ENCODE results near the gene CD4. TPM values are rescaled to one million over a fixed set of nuclear protein-coding genes. Genes with fewer than 3 reads are reported as not detected.

The CD4 gene
- total and polyA plus RNA-seq, 2 donors (not counting 1 experiment from before 2014, with no cell fraction given) = 27.2 to 152 TPM

DNA sequence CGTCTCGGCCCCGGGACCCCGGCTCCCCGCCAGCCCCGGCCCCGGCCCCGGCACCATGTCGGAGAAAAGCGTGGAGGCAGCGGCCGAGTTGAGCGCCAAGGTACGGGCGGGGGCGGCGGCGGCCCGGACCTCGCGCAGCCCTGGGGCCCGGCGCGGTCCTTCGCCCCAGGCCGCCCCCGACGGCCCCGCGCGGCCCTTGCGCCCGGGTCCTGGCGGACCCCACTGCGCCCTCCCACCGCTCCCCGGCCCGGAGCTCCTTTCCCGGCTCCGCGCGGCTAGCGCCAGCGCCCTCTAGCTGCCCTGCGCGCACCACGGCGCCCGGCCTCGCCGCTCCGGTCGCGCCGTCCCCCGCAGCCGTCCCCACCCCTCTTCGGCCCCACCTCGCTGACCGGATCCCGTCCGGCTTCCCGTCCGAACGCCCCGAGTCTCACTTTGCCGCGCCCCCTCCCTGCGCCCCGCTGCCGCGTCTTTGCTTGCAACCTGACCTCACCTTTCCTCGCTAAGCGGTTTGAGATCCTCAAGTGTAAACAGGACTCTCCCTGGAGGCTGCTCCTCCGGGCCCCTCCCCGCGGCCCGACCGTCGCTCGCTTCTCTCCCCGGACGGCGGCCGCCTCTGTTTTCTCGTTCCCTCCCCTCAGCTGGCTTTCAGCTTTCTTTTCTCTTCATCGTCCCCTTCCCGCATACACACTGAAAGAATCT, 22.5 kb upstream of the CD4 start:
- no peak for TF ChIP-seq EZH2 (IDR thresholded peaks at IDR 0.05; ENCODE audit: low read length, missing control alignments)
- TF ChIP-seq, protein P1, sequence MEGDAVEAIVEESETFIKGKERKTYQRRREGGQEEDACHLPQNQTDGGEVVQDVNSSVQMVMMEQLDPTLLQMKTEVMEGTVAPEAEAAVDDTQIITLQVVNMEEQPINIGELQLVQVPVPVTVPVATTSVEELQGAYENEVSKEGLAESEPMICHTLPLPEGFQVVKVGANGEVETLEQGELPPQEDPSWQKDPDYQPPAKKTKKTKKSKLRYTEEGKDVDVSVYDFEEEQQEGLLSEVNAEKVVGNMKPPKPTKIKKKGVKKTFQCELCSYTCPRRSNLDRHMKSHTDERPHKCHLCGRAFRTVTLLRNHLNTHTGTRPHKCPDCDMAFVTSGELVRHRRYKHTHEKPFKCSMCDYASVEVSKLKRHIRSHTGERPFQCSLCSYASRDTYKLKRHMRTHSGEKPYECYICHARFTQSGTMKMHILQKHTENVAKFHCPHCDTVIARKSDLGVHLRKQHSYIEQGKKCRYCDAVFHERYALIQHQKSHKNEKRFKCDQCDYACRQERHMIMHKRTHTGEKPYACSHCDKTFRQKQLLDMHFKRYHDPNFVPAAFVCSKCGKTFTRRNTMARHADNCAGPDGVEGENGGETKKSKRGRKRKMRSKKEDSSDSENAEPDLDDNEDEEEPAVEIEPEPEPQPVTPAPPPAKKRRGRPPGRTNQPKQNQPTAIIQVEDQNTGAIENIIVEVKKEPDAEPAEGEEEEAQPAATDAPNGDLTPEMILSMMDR (conservative IDR thresholded peaks at IDR 0.05 in 1 of 2, IDR thresholded peaks at IDR 0.05 in 1 of 2; ENCODE audit: low read depth in 1 of 2, low read length in 2 of 2) = peak; percentile 32 to 59
- Histone ChIP-seq H4K20me1 (ENCODE audit: control insufficient read depth, extremely low read depth, insufficient read depth, low read length) (peaks cover 7% of the 10 kb centered on the region), H3K9me3 (ENCODE audit: control insufficient read depth, insufficient read depth, low read depth, low read length) (no peaks in the 10 kb centered on the region), H3K4me2 (ENCODE audit: extremely low read depth, insufficient read depth, low read length) (peak overlapping the region; percentile 68), H3K79me2 (ENCODE audit: control insufficient read depth, insufficient read depth, low read length) (peaks cover 34% of the 10 kb centered on the region), H3K9ac (ENCODE audit: insufficient read depth, low read length) (peak overlapping the region; percentile 73), H3K4me1 (ENCODE audit: control insufficient read depth, extremely low read depth, insufficient read depth, low read length) (peaks cover 25% of the 10 kb centered on the region), H3K36me3 (ENCODE audit: control insufficient read depth, insufficient read depth, low read length) (peaks cover 13% of the 10 kb centered on the region), H3K27me3 (ENCODE audit: control insufficient read depth, insufficient read depth, low read length) (no peaks in the 10 kb centered on the region), H3K27ac (ENCODE audit: insufficient read depth, low read length) (peak overlapping the region; percentile 60), H3K4me3 (replicated peaks in 1 of 4; ENCODE audit: control extremely low read depth in 1 of 4, insufficient read depth in 1 of 4, low read depth in 3 of 4, low read length in 4 of 4) (peak overlapping the region; percentile 82 to 93 (median 90)), H2AFZ (ENCODE audit: low read length) (no peak overlapping the region)
- DNase-seq (ENCODE audit: low read depth in 2 of 2) = peak; percentile 59 to 67

DNA sequence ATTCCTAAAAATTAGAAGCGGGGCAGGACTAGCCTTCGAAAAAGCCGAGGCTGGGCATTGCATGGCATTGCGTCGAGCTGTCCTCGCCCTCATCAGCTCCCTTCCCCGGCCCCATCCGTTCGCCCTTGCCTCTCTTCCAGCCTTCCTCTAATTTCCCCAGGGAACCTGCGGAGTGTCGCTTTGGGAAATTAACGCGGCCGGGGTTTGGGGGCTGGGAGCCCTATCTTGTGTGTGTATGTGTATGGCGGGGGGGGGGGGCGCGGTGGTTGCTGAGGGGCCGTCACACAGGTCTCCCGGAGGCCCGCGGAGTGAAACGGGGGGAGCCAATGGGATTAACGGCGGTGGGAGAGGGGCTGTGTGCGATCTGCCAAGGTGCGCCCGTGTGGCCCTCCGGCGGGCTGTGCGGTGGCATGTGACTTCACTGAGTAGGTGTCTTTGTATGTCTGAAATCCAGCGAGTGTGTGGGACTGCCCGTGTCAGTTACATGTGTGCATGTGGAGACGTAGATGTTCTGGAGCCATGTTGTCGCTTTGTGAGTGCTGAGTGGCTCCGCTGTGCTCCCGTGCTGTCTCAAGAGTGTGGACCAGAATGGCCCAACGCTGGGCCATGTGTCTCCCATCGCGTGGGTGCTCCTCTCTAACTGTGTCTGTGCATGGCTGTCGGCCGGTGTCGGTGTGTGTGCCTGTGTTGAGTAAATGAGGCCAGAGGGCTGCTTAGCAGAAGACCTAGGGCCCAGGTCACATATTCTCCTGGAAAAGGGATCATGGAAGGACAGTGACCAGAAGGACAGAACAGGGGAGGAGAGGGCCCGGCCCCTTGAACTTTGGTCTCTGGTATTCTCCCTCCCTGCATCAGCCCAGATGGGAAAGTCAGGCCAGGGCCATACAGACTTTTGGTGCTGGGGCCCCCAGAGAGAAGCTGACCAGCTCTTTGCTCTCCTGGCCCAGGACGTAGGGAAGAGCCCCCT, 21.7 kb upstream of the CD4 start:
- Histone ChIP-seq H3K27me3 (ENCODE audit: control insufficient read depth, insufficient read depth, low read length) (no peaks in the 10 kb centered on the region), H2AFZ (ENCODE audit: low read length) (no peak overlapping the region), H3K79me2 (ENCODE audit: control insufficient read depth, insufficient read depth, low read length) (peaks cover 34% of the 10 kb centered on the region), H3K4me2 (ENCODE audit: extremely low read depth, insufficient read depth, low read length) (peak overlapping the region; percentile 95), H3K4me1 (ENCODE audit: control insufficient read depth, extremely low read depth, insufficient read depth, low read length) (peaks cover 27% of the 10 kb centered on the region), H3K27ac (ENCODE audit: insufficient read depth, low read length) (peak overlapping the region; percentile 60), H3K4me3 (replicated peaks in 1 of 4; ENCODE audit: control extremely low read depth in 1 of 4, insufficient read depth in 1 of 4, low read depth in 3 of 4, low read length in 4 of 4) (peak overlapping the region; percentile 82 to 93 (median 90)), H3K36me3 (ENCODE audit: control insufficient read depth, insufficient read depth, low read length) (peaks cover 13% of the 10 kb centered on the region), H3K9me3 (ENCODE audit: control insufficient read depth, insufficient read depth, low read depth, low read length) (no peaks in the 10 kb centered on the region), H3K9ac (ENCODE audit: insufficient read depth, low read length) (peak overlapping the region; percentile 73), H4K20me1 (ENCODE audit: control insufficient read depth, extremely low read depth, insufficient read depth, low read length) (peaks cover 7% of the 10 kb centered on the region)
- peak in 1 of 2 donors; percentile 36 for DNase-seq (ENCODE audit: low read depth in 2 of 2)
- no peak for TF ChIP-seq EZH2 (IDR thresholded peaks at IDR 0.05; ENCODE audit: low read length, missing control alignments)
- TF ChIP-seq, protein P1 (conservative IDR thresholded peaks at IDR 0.05 in 1 of 2, IDR thresholded peaks at IDR 0.05 in 1 of 2; ENCODE audit: low read depth in 1 of 2, low read length in 2 of 2) = no peak

DNA sequence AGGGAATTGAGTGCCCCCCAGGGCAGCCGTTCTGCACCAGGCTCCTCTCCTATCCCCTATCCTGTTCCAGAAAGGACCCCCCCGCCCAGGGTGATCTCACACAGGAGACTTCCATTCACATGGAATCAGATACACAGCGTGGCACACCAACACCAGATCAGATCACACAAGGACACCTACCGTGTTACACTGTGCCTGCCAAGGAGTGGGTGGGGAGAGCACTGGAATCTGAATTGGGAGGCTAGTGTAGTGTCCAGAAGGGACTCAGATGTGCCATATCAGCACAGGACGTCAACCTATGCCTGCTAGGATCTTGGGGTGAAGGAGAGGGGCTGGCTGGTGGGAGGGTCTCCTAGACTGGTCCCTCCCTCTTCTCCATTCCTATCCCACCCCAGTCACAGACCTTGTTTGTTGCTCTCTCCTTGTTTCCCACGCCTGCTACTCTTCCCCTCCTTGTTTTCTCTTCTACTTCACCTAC, 20.9 kb upstream of the CD4 start:
- Histone ChIP-seq H3K4me1 (ENCODE audit: control insufficient read depth, extremely low read depth, insufficient read depth, low read length) (peaks cover 27% of the 10 kb centered on the region), H3K9me3 (ENCODE audit: control insufficient read depth, insufficient read depth, low read depth, low read length) (no peaks in the 10 kb centered on the region), H3K4me2 (ENCODE audit: extremely low read depth, insufficient read depth, low read length) (peak overlapping the region; percentile 95), H3K27ac (ENCODE audit: insufficient read depth, low read length) (peak overlapping the region; percentile 26), H2AFZ (ENCODE audit: low read length) (no peak overlapping the region), H3K4me3 (replicated peaks in 1 of 4; ENCODE audit: control extremely low read depth in 1 of 4, insufficient read depth in 1 of 4, low read depth in 3 of 4, low read length in 4 of 4) (peak overlapping the region; percentile 82 to 93 (median 90)), H3K9ac (ENCODE audit: insufficient read depth, low read length) (peak overlapping the region; percentile 50), H3K36me3 (ENCODE audit: control insufficient read depth, insufficient read depth, low read length) (peaks cover 13% of the 10 kb centered on the region), H3K27me3 (ENCODE audit: control insufficient read depth, insufficient read depth, low read length) (no peaks in the 10 kb centered on the region), H4K20me1 (ENCODE audit: control insufficient read depth, extremely low read depth, insufficient read depth, low read length) (peaks cover 7% of the 10 kb centered on the region), H3K79me2 (ENCODE audit: control insufficient read depth, insufficient read depth, low read length) (peaks cover 34% of the 10 kb centered on the region)
- no peak for TF ChIP-seq EZH2 (IDR thresholded peaks at IDR 0.05; ENCODE audit: low read length, missing control alignments)
- TF ChIP-seq, protein P1 (conservative IDR thresholded peaks at IDR 0.05 in 1 of 2, IDR thresholded peaks at IDR 0.05 in 1 of 2; ENCODE audit: low read depth in 1 of 2, low read length in 2 of 2) = no peak
- peak in 1 of 2 donors; percentile 21 for DNase-seq (ENCODE audit: low read depth in 2 of 2)

Measured in fibroblast of lung (primary cell).